Body of pancreas (tissue), 4 donors: ENCODE data around the gene NKAPL. TPM values are rescaled to one million over a fixed set of nuclear protein-coding genes. Genes with fewer than 3 reads are reported as not detected.

Source experiments
- ATAC-seq: fragments of 150-250 bp; one replicate; pipeline ENCODE4 v1.9.1; 2016
- DNase-seq, 4 donors: peaks; one replicate each; pipeline ENCODE4 v3.0.0-alpha.2; 2019
- H3K27ac ChIP-seq, 4 donors: fragments of 200-600 bp; sonication (generic); 1 replicate in 3 of 4; 2 replicates in 1 of 4; pipeline versions ENCODE4 v1.5.1 to v1.6.1; 2016 to 2019; ENCODE audit warnings: mild to moderate bottlenecking in 1 of 4, mixed read lengths in 1 of 4, moderate library complexity in 1 of 4
- H3K27me3 ChIP-seq, 2 donors: fragments of 200-600 bp; sonication (generic); one replicate each; pipeline ENCODE4 v1.6.0; 2016; ENCODE audit warnings: mild to moderate bottlenecking in 1 of 2
- H3K36me3 ChIP-seq, 2 donors: fragments of 200-600 bp; sonication (generic); replicated peaks in 1 of 2; 2 replicates each; pipeline ENCODE4 v1.5.1; 2016; ENCODE audit warnings: low read depth in 2 of 2; ENCODE audit not compliant: insufficient read depth in 1 of 2
- H3K4me1 ChIP-seq: fragments of 200-600 bp; sonication (generic); one replicate; pipeline ENCODE4 v1.6.0; 2016
- H3K4me3 ChIP-seq, 2 donors: fragments of 200-600 bp; sonication (generic); 1 replicate in 1 of 2; 2 replicates in 1 of 2; pipeline ENCODE4 v1.5.1; 2016 to 2019
- H3K9me3 ChIP-seq, 3 donors: fragments of 200-600 bp; sonication (generic); 1 replicate in 2 of 3; 2 replicates in 1 of 3; pipeline ENCODE4 v1.5.1; 2016
- POLR2A ChIP-seq, 3 donors: fragments of 450-650 bp; IDR thresholded peaks; one replicate each; pipeline ENCODE4 v1.6.1; 2016; ENCODE audit warnings: antibody characterized with exemption in 3 of 3, mild to moderate bottlenecking in 2 of 3
- WGBS, 2 donors: methylation state at CpG; one replicate each; pipeline ENCODE4 v1.1.5; 2017; 5-methylcytosine and 5-hydroxymethylcytosine counted together
- intact Hi-C: fragments of 100-400 bp; cut with DNase I; formaldehyde crosslinking; loops from one replicate; pipeline ENCODE4 v1.15.1; 2023
- total RNA-seq, 2 donors: library from RNA; depleted of rRNA; stranded (reverse); fragments of >200 nt; gene quantifications; one replicate each; pipeline ENCODE4 v1.1.0, GENCODE V29; 2016
- TF ChIP-seq, protein P1 (sequence below), 7 experiments: fragments of 450-650 bp in 4 of 7; fragments of 200-600 bp in 3 of 7; sonication (generic) in 3 of 7; IDR thresholded peaks; one replicate each; pipeline ENCODE4 v1.5.1; 2016 to 2019; ENCODE audit warnings: antibody characterized with exemption in 7 of 7

NKAPL gene
- total RNA-seq, 2 donors from 2014 or later, result 0.52 TPM; not detected in 1

DNA sequence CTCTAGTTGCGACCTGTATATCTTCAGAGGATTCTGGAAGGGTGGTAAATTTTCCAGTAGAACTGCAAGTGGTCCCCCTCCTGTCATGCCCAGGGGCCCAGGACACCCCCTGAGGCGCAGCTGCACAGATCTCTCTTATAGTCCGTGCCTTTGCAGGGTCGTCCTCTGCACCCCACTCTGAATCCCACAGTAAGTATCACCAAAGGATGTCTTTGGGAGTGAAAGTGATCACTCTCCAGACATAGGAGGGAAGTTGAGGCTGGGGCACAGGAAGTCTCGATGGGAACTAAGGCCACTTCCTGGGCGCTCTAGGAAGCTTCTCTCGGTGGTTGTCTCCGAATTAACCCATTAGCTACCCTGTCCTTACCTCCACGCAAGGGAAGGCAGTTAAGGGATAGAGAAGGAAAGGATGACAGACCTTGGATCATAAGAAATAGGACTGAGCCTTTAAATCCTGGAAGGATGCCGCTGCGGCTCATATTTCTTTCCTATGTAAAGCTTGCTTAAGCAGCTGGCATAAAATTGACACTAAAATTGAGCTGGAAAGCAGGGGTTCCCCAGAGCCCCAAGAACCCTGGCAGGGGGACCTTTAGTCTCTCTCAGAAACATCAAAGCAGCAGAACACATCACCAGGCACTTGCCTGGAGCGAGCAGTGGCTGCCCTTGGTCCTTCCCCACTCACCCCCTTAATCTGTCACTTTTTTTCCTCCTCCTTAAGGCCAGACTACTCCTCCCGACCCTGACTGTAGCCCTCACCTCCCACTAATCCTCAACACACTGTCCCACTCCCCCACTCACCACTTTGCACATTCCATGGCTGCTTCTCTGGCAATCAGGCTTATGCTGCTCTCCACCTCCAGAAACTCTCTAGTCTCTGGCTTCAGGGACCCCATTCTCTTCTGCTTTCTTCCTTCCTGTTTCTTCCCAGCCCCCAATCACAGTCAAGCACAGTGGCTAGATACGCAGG lies 6.8 kb upstream of the NKAPL start, which contains the start of gene ZKSCAN4:
ZKSCAN4 (minus strand) TSS at position 261 of the 967 bp plus-strand sequence. CDS start 289 bp downstream, outside the sequence.
- Histone ChIP-seq H3K36me3 (peaks cover 0 to 2% of the 10 kb centered on the region in 2 donors), H3K27me3 (no peaks in the 10 kb centered on the region), H3K27ac (peak within 1 kb of the TSS in 2 of 4 donors; percentile 30 to 54), H3K4me3 (peak within 1 kb of the TSS; percentile 80 to 93), H3K4me1 (peaks cover 14% of the 10 kb centered on the region), H3K9me3 (no peaks in the 10 kb centered on the region)
- TF ChIP-seq, protein P1, sequence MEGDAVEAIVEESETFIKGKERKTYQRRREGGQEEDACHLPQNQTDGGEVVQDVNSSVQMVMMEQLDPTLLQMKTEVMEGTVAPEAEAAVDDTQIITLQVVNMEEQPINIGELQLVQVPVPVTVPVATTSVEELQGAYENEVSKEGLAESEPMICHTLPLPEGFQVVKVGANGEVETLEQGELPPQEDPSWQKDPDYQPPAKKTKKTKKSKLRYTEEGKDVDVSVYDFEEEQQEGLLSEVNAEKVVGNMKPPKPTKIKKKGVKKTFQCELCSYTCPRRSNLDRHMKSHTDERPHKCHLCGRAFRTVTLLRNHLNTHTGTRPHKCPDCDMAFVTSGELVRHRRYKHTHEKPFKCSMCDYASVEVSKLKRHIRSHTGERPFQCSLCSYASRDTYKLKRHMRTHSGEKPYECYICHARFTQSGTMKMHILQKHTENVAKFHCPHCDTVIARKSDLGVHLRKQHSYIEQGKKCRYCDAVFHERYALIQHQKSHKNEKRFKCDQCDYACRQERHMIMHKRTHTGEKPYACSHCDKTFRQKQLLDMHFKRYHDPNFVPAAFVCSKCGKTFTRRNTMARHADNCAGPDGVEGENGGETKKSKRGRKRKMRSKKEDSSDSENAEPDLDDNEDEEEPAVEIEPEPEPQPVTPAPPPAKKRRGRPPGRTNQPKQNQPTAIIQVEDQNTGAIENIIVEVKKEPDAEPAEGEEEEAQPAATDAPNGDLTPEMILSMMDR (IDR thresholded peaks at IDR 0.05), result no peak
- peak in 1 of 3 donors; percentile 21 for TF ChIP-seq POLR2A (IDR thresholded peaks at IDR 0.05)
- WGBS, 2 donors, result 5 to 9% methylated on average over 10 to 14 of the region's 14 CpGs
- intact Hi-C loops, result loop anchor here (10.0 kb wide), 1 partner anchor 127 kb away; the partner anchor contains the start of gene ZSCAN16
- peak; percentile 72 to 84 (median 78) for DNase-seq
- ATAC-seq, result peak; percentile 96

DNA sequence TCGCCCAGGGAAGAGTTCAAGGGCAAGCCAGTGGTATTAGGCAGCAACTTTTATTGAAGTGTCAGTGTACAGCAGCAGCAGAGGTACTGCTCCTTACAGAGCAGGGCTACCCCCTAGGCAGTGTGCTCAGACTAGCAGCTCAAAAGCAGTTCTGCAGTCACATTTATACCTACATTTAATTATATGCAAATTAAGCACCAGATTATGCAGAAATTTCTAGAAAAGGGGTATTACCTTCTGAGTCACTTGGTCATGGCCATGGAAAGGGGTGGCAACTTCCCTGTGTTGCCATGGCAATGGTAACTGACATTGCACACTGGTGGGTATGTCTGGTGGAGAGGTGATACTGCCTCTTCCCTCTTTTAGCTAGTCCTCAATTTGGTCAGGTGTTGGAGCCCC lies 5.0 kb upstream of the NKAPL start:
- intact Hi-C loops, result loop anchor here (10.0 kb wide), 1 partner anchor 129 kb away; the partner anchor contains the start of gene ZSCAN16
- no peak overlapping the region for H3K4me3 ChIP-seq
- no peak overlapping the region for H3K27ac ChIP-seq
- ATAC-seq (no peak), DNase-seq (no peak)
- H3K4me1 ChIP-seq, result peaks cover 19% of the 10 kb centered on the region
- TF ChIP-seq POLR2A (IDR thresholded peaks at IDR 0.05), result no peak
- H3K27me3 ChIP-seq, result no peaks in the 10 kb centered on the region
- H3K36me3 ChIP-seq, result no peaks in the 10 kb centered on the region
- H3K9me3 ChIP-seq, result no peaks in the 10 kb centered on the region
- 43 to 53% methylated on average over 1 of the region's 1 CpG for WGBS, 2 donors

DNA sequence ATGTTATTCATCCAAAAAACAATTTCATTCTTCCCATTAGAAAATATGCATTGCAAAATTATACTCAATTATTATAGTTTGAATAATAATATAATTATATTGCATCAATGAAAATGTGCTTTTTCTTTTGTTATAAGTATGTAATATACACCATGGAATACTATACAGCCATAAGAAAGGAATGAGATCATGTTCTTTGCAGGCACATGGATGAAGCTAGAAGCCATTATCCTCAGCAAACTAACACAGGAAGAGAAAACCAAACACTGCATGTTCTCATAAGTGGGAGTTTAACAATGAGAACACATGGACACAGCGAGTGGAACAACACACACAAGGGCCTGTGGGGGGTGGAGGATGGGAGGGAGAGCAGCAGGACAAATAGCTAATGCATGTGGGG lies 2.1 kb upstream of the NKAPL start:
- H3K9me3 ChIP-seq, result no peaks in the 10 kb centered on the region
- 0% methylated on average over 1 of the region's 1 CpG; no CpG with 5 or more reads in 1 of the 2 donors for WGBS, 2 donors
- intact Hi-C loops, result loop anchor here (10.0 kb wide), 1 partner anchor 132 kb away; the partner anchor contains the start of gene ZSCAN16
- ATAC-seq (no peak), DNase-seq (no peak)
- no peaks in the 10 kb centered on the region for H3K36me3 ChIP-seq
- TF ChIP-seq POLR2A (IDR thresholded peaks at IDR 0.05), result no peak
- TF ChIP-seq, protein P1 (IDR thresholded peaks at IDR 0.05), result no peak
- no peak overlapping the region for H3K27ac ChIP-seq
- no peaks in the 10 kb centered on the region for H3K27me3 ChIP-seq
- no peak overlapping the region for H3K4me3 ChIP-seq
- peaks cover 16% of the 10 kb centered on the region for H3K4me1 ChIP-seq

DNA sequence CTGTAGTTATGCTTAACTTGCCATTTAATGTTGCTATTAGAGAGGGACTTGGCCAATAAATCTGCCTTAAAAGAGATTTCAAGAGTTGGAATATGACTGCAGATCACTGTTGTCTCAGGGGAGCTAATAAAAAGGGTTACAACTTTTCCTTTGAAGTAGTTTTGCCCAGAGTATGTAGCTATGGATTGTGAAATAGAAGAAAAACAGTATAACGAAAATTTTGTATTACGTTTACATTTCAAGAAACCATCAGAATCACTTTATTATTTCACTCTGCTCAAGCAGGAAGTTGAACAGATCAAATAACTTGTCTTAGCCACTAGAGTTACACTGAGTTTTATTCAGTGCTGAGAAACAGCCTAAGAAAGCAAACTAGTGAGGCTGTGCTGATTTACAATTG lies 4.8 kb downstream of the NKAPL start:
- TF ChIP-seq, protein P1 (IDR thresholded peaks at IDR 0.05), result no peak
- ATAC-seq, result no peak

GRCh38 chr6:28264834-28265401 lies 5.8 kb downstream of the NKAPL start:
- Histone ChIP-seq H3K27ac (no peak overlapping the region), H3K4me1 (peaks cover 8% of the 10 kb centered on the region), H3K36me3 (no peaks in the 10 kb centered on the region), H3K4me3 (no peak overlapping the region), H3K9me3 (no peaks in the 10 kb centered on the region), H3K27me3 (no peaks in the 10 kb centered on the region)
- intact Hi-C loops, result loop anchor here (10.0 kb wide), 1 partner anchor 70 kb away; the partner anchor contains the start of gene ZSCAN31
- WGBS, 2 donors, result 45 to 56% methylated on average over 4 of the region's 4 CpGs
- TF ChIP-seq, protein P1 (IDR thresholded peaks at IDR 0.05), result no peak
- no peak for TF ChIP-seq POLR2A (IDR thresholded peaks at IDR 0.05)
- no peak for DNase-seq
- no peak for ATAC-seq

More for the DNA sequence above, 4.8 kb downstream of the NKAPL start:
- Histone ChIP-seq H3K27me3 (no peaks in the 10 kb centered on the region), H3K27ac (no peak overlapping the region), H3K4me1 (peaks cover 14% of the 10 kb centered on the region), H3K36me3 (no peaks in the 10 kb centered on the region), H3K4me3 (no peak overlapping the region), H3K9me3 (no peaks in the 10 kb centered on the region)
- intact Hi-C loops, result loop anchor here (10.0 kb wide), 1 partner anchor 71 kb away; the partner anchor contains the start of gene ZSCAN31
- no peak for DNase-seq
- 55 to 61% methylated on average over 2 of the region's 2 CpGs for WGBS, 2 donors
